ENCODE measurements around the gene HEATR5A. TPM values are rescaled to one million over a fixed set of nuclear protein-coding genes. Genes with fewer than 3 reads are reported as not detected.

Gene HEATR5A
- total and polyA plus RNA-seq, 2 of the 13 experiments (the other 11 are each of a cell fraction or from before 2014, with no cell fraction given): 36.4 to 105 TPM

DNA sequence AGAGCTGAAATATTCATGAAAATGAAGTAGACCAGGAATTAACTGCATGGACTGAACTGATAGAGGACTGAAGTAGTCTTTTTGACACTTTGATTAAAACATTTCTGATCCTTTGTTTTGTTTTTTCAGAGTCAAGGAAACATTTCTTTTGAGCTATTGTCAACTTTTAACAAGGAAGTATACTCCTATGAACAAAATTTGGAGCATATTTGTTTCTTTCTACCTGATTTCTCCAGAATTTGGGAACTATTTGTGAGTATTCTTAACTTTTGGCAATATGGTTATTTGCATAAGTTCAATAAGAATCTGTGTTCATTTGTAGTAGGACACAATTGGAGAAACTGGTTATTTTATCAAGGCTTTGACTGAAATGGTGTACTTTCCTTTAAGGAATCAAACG is 141.5 kb downstream of the HEATR5A start:
- no peak overlapping the region for H3K4me2 ChIP-seq (ENCODE audit: low read depth, low read length)
- ATAC-seq (no peak), DNase-seq (ENCODE audit: low spot score) (no peak), FAIRE-seq (no peak)
- WGBS (ENCODE audit: low lambda C conversion rate): 96% methylated on average over 1 of the region's 1 CpG
- ChIA-PET CTCF (ENCODE audit: low intra/inter-chr PET ratio, low total read pairs) (no interaction called here), POLR2A (interaction anchor here (2.5 to 3.6 kb wide), 2 partner anchors 21 to 72 kb away, joined by 10 to 18 read pairs; partner anchors contain the start of gene HECTD1)
- BruUV-seq (replicated peaks): no TSS peak
- no peaks in the 10 kb centered on the region for H3K36me3 ChIP-seq (replicated peaks in 1 of 2; ENCODE audit: control insufficient read depth in 1 of 2, insufficient read depth in 2 of 2, low read length in 2 of 2)
- peaks cover 40% of the 10 kb centered on the region for H3K9me3 ChIP-seq (ENCODE audit: low read length)
- H3K4me3 ChIP-seq (replicated peaks in 1 of 3; ENCODE audit: insufficient read depth in 1 of 3, low read depth in 2 of 3, low read length in 3 of 3): no peak overlapping the region
- peaks cover 45% of the 10 kb centered on the region for H3K4me1 ChIP-seq (ENCODE audit: insufficient read depth, low read length)
- no peaks in the 10 kb centered on the region for H3K27me3 ChIP-seq (ENCODE audit: control insufficient read depth in 1 of 2, insufficient read depth in 2 of 2, low read length in 2 of 2)
- H4K20me1 ChIP-seq (ENCODE audit: insufficient read depth, low read length): no peaks in the 10 kb centered on the region
- intact Hi-C loops (cut with micrococcal nuclease; ENCODE audit: unreplicated experiment): no loop called here
- in situ Hi-C loops (cut with HindIII; ENCODE audit: extremely low pct_ligation_motif_present, low pct_unique_long_range_greater_than_20kb): no loop called here
- H3K9ac ChIP-seq (ENCODE audit: insufficient read depth, low read depth, low read length): no peak overlapping the region
- no peak overlapping the region for H2AFZ ChIP-seq (ENCODE audit: low read length)
- no peaks in the 10 kb centered on the region for H3K79me2 ChIP-seq (ENCODE audit: insufficient read depth, low read length)
- no peak overlapping the region for H3K27ac ChIP-seq (ENCODE audit: extremely low read length, insufficient read depth, low read length)
- TF ChIP-seq NR1H2 (CRISPR knock-in tag; IDR thresholded peaks at IDR 0.05; ENCODE audit: borderline replicate concordance, low read depth) (no peak), ZNF383 (CRISPR knock-in tag; IDR thresholded peaks at IDR 0.05; ENCODE audit: borderline replicate concordance) (0 out of 2 replicates have a peak, but pooled peaks have one; percentile 87), ZNF441 (CRISPR knock-in tag; IDR thresholded peaks at IDR 0.05; ENCODE audit: borderline replicate concordance) (no peak), ZNF570 (CRISPR knock-in tag; IDR thresholded peaks at IDR 0.05; ENCODE audit: borderline replicate concordance) (peak; percentile 45; the same call in 1 of the 2 replicates), KLF12 (CRISPR knock-in tag; IDR thresholded peaks at IDR 0.05; ENCODE audit: borderline replicate concordance) (no peak), MAZ (IDR thresholded peaks at IDR 0.05; ENCODE audit: borderline replicate concordance, low read depth, low read length) (no peak), MAZ (CRISPR knock-in tag; IDR thresholded peaks at IDR 0.05; ENCODE audit: low read depth) (no peak), NCOR1 (IDR thresholded peaks at IDR 0.05; ENCODE audit: borderline replicate concordance, low read length) (peak; percentile 51; the same call in 1 of the 2 replicates), SP2 (CRISPR knock-in tag; IDR thresholded peaks at IDR 0.05) (no peak), ZNF256 (CRISPR knock-in tag; conservative IDR thresholded peaks at IDR 0.05) (no peak), ZNF430 (CRISPR knock-in tag; IDR thresholded peaks at IDR 0.05) (no peak), U2AF2 (IDR thresholded peaks at IDR 0.05; ENCODE audit: low read depth, low read length) (no peak), ZZZ3 (CRISPR knock-in tag; IDR thresholded peaks at IDR 0.05; ENCODE audit: borderline replicate concordance) (no peak), ZNF468 (CRISPR knock-in tag; IDR thresholded peaks at IDR 0.05) (no peak), TARDBP (CRISPR knock-in tag; IDR thresholded peaks at IDR 0.05) (no peak), ZNF761 (CRISPR knock-in tag; conservative IDR thresholded peaks at IDR 0.05) (0 out of 2 replicates have a peak, but pooled peaks have one; percentile 54), TBL1XR1 (IDR thresholded peaks at IDR 0.05; ENCODE audit: borderline replicate concordance, low read length, partially characterized antibody) (no peak), NR2C2 (CRISPR knock-in tag; IDR thresholded peaks at IDR 0.05; ENCODE audit: borderline replicate concordance) (0 out of 2 replicates have a peak, but pooled peaks have one; percentile 23)
- TF ChIP-seq, protein P1, sequence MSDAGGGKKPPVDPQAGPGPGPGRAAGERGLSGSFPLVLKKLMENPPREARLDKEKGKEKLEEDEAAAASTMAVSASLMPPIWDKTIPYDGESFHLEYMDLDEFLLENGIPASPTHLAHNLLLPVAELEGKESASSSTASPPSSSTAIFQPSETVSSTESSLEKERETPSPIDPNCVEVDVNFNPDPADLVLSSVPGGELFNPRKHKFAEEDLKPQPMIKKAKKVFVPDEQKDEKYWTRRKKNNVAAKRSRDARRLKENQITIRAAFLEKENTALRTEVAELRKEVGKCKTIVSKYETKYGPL (CRISPR knock-in tag; IDR thresholded peaks at IDR 0.05): no peak
- TF ChIP-seq, protein P2, sequence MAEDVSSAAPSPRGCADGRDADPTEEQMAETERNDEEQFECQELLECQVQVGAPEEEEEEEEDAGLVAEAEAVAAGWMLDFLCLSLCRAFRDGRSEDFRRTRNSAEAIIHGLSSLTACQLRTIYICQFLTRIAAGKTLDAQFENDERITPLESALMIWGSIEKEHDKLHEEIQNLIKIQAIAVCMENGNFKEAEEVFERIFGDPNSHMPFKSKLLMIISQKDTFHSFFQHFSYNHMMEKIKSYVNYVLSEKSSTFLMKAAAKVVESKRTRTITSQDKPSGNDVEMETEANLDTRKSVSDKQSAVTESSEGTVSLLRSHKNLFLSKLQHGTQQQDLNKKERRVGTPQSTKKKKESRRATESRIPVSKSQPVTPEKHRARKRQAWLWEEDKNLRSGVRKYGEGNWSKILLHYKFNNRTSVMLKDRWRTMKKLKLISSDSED (CRISPR knock-in tag; IDR thresholded peaks at IDR 0.05): no peak
- TF ChIP-seq, protein P3, sequence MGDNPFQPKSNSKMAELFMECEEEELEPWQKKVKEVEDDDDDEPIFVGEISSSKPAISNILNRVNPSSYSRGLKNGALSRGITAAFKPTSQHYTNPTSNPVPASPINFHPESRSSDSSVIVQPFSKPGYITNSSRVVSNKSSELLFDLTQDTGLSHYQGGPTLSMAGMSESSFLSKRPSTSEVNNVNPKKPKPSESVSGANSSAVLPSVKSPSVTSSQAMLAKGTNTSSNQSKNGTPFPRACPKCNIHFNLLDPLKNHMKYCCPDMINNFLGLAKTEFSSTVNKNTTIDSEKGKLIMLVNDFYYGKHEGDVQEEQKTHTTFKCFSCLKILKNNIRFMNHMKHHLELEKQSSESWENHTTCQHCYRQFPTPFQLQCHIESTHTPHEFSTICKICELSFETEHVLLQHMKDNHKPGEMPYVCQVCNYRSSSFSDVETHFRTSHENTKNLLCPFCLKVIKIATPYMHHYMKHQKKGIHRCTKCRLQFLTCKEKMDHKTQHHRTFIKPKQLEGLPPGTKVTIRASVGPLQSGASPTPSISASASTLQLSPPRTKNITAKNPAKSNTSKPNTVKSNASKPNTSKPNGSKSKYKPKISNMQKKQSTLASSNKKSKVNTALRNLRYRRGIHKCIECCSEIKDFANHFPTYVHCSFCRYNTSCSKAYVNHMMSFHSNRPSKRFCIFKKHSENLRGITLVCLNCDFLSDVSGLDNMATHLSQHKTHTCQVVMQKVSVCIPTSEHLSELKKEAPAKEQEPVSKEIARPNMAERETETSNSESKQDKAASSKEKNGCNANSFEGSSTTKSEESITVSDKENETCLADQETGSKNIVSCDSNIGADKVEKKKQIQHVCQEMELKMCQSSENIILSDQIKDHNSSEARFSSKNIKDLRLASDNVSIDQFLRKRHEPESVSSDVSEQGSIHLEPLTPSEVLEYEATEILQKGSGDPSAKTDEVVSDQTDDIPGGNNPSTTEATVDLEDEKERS (CRISPR knock-in tag; IDR thresholded peaks at IDR 0.05): peak; percentile 91
